ENCODE data around the gene TBC1D22A. TPM values are rescaled to one million over a fixed set of nuclear protein-coding genes. Genes with fewer than 3 reads are reported as not detected.

TBC1D22A gene
- total and polyA plus RNA-seq, 8 donors = 12.0 to 17.6 (median 15.3) TPM

DNA sequence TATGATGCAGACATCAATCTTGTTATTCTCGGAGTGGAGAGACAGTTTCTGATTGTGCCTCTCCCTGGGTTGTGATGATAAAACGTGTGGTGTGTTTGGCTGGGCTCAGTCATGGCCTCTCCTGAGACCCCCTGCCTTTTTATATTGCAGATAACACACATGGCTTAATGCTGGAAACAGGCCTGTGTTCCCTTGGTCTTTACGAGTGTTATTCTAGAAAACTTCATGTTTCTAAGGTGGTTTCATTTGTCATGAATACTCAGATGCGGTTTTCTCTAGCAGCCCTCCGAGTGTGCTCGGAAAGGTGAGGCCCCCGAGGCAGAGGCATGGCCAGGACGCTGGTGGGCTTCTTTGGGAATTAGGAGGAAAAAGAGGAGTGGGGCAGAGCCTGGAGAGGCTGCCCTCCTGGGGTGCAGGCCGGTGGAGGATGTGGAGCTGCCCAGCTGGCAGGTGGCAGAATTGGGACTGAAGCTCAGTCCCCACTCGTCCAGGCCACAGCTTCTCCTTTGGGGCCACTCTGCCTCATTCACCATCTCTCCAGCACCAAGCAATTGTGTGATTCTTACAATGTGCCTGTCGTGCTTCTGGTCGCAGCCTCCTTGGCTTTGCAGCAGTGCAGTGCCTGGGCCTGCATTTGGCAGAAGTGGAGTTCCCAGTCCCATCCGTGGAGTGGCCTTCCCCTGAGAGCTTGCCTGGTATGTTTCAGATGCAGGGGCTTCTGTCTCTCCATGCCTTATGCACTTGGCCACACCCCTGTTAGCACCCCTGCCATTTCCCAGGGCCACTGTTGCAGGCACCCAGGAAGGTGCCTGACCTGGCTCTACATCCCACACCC is 309.6 kb downstream of the TBC1D22A start:
- no peaks in the 10 kb centered on the region for H3K27me3 ChIP-seq
- intact Hi-C loops (cut with DNase I) = no loop called here
- FAIRE-seq (no peak), DNase-seq (no peak), ATAC-seq (peak in 2 of 4 donors; percentile 10 to 21)
- peak overlapping the region in 1 of 4 donors; percentile 66 for H3K27ac ChIP-seq
- H3K4me1 ChIP-seq = peaks cover 0 to 7% (median 4%) of the 10 kb centered on the region in 3 donors
- H3K9me3 ChIP-seq = no peaks in the 10 kb centered on the region
- no peak overlapping the region for H3K4me3 ChIP-seq
- no peaks in the 10 kb centered on the region for H3K36me3 ChIP-seq
- TF ChIP-seq, protein P1, sequence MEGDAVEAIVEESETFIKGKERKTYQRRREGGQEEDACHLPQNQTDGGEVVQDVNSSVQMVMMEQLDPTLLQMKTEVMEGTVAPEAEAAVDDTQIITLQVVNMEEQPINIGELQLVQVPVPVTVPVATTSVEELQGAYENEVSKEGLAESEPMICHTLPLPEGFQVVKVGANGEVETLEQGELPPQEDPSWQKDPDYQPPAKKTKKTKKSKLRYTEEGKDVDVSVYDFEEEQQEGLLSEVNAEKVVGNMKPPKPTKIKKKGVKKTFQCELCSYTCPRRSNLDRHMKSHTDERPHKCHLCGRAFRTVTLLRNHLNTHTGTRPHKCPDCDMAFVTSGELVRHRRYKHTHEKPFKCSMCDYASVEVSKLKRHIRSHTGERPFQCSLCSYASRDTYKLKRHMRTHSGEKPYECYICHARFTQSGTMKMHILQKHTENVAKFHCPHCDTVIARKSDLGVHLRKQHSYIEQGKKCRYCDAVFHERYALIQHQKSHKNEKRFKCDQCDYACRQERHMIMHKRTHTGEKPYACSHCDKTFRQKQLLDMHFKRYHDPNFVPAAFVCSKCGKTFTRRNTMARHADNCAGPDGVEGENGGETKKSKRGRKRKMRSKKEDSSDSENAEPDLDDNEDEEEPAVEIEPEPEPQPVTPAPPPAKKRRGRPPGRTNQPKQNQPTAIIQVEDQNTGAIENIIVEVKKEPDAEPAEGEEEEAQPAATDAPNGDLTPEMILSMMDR (IDR thresholded peaks at IDR 0.05) = no peak
- WGBS, 2 donors = 75 to 85% methylated on average over 13 of the region's 13 CpGs

DNA sequence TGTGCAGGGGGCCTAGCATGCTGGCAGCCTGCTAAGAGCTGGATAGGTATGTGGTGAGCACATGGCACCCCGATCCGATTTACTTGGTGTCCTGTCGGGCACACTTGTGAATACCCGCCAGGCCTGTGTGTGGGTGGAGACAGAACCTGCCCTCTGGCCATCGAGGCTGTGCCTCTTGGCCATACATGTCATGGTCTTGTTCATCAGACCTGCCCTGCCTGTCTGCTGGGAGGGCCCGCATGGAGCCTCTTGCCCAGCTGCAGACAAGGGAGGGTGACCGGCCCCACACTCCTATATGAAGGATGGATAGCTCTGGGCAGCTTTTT is 310.2 kb downstream of the TBC1D22A start:
- H3K27ac ChIP-seq = no peak overlapping the region
- FAIRE-seq (no peak), ATAC-seq (peak in 1 of 4 donors; percentile 8), DNase-seq (no peak)
- intact Hi-C loops (cut with DNase I) = no loop called here
- H3K27me3 ChIP-seq = no peaks in the 10 kb centered on the region
- TF ChIP-seq, protein P1 (IDR thresholded peaks at IDR 0.05) = no peak
- no peaks in the 10 kb centered on the region for H3K36me3 ChIP-seq
- WGBS, 2 donors = 96 to 97% methylated on average over 7 of the region's 7 CpGs
- H3K9me3 ChIP-seq = no peaks in the 10 kb centered on the region
- peaks cover 0 to 7% (median 4%) of the 10 kb centered on the region in 3 donors for H3K4me1 ChIP-seq
- H3K4me3 ChIP-seq = no peak overlapping the region

DNA sequence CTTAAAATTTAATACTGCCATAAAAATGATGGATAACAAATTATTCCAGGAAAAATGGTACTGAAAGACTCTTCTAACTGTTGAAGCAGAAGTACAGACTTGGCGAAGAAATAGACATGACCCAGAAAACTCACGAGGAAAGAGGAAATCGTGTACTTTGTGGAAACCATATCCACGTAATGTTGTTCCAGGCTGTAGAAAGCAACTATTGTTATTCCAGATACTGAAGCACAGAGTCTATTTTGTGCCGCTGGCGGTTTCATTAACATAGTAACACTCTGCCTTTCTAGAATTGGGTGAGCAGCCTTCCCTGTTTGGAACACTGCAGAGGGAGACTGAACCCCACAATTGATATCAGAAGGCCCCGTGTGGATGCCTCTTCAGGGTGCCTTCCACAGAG is 310.6 kb downstream of the TBC1D22A start:
- FAIRE-seq = no peak
- intact Hi-C loops (cut with DNase I) = no loop called here

DNA sequence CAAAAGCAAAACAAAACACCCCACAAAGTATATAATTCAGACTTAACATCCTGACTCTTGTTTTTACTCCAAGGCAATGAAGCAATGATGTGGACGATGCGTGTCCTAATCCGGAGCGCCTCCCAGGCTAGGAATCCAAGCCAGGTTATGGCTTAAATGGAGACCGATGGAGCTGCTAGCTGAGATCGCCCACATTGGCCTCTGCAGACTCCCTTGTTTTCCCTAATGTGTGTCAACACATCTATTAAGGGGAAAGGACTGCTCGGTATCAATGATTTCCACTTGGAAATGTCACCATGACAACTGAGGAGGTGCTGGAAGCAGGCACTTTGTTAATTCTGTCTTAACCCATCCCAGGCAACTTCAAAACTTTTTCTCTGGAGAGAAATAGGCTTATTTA is 311.7 kb downstream of the TBC1D22A start:
- intact Hi-C loops (cut with DNase I) = no loop called here
- 97 to 99% methylated on average over 7 of the region's 7 CpGs for WGBS, 2 donors
- H3K36me3 ChIP-seq = no peaks in the 10 kb centered on the region
- no peaks in the 10 kb centered on the region for H3K27me3 ChIP-seq
- no peak overlapping the region for H3K4me3 ChIP-seq
- FAIRE-seq (no peak), DNase-seq (no peak), ATAC-seq (no peak)
- no peaks in the 10 kb centered on the region for H3K9me3 ChIP-seq
- TF ChIP-seq, protein P1 (IDR thresholded peaks at IDR 0.05) = no peak
- H3K4me1 ChIP-seq = peaks cover 0 to 7% (median 4%) of the 10 kb centered on the region in 3 donors
- no peak overlapping the region for H3K27ac ChIP-seq

More for the DNA sequence above, 310.6 kb downstream of the TBC1D22A start:
- DNase-seq (no peak), ATAC-seq (no peak)
- Histone ChIP-seq H3K36me3 (no peaks in the 10 kb centered on the region), H3K4me1 (peaks cover 0 to 7% (median 4%) of the 10 kb centered on the region in 3 donors), H3K27me3 (no peaks in the 10 kb centered on the region), H3K9me3 (no peaks in the 10 kb centered on the region), H3K27ac (no peak overlapping the region), H3K4me3 (no peak overlapping the region)
- WGBS, 2 donors = 94 to 97% methylated on average over 7 of the region's 7 CpGs
- TF ChIP-seq, protein P1 (IDR thresholded peaks at IDR 0.05) = no peak

GRCh38 chr22:47075568-47075967 is 313.1 kb downstream of the TBC1D22A start:
- intact Hi-C loops (cut with DNase I) = no loop called here
- peak; percentile 53 for FAIRE-seq
- TF ChIP-seq, protein P1 (IDR thresholded peaks at IDR 0.05) = no peak
- H3K4me1 ChIP-seq = peaks cover 0 to 7% (median 4%) of the 10 kb centered on the region in 3 donors
- DNase-seq = no peak
- ATAC-seq = no peak
- H3K4me3 ChIP-seq = no peak overlapping the region
- no peaks in the 10 kb centered on the region for H3K9me3 ChIP-seq
- no peaks in the 10 kb centered on the region for H3K27me3 ChIP-seq
- H3K27ac ChIP-seq = no peak overlapping the region
- no peaks in the 10 kb centered on the region for H3K36me3 ChIP-seq
